GM10248 (cell line): Measurements from ENCODE around the gene USHBP1.

Experiments used
- CTCF ChIA-PET: fragments of 300-600 bp; sonication (Branson Sonifier 250); formaldehyde crosslinking; extraction: SDS; loops from one replicate; lab custom pipeline; 2021; ENCODE audit warnings: antibody characterized with exemption; lab: Yijun Ruan, JAX
- POLR2A ChIA-PET: fragments of 350-650 bp; sonication (Branson Sonifier 250); formaldehyde crosslinking; extraction: SDS; loops from one replicate; lab custom pipeline; 2020; ENCODE audit warnings: antibody characterized with exemption; lab: Yijun Ruan, JAX
- DNase-seq: peaks from one replicate; pipeline ENCODE4 v3.0.0; 2012; ENCODE audit errors: extremely low spot score
- CTCF ChIP-seq: IDR thresholded peaks from 2 replicates; pipeline ENCODE4 v1.5.1; 2012; ENCODE audit warnings: mild to moderate bottlenecking, low read depth; ENCODE audit errors: extremely low read depth, missing control alignments, control extremely low read depth

USHBP1 gene

GRCh38 chr19:17209126-17210036, 55.2 kb downstream of the USHBP1 start:
- ChIA-PET CTCF (interaction anchor here (1.1 kb wide), 1 partner anchor 26 kb away, joined by 6 read pairs; no protein-coding TSS in a partner anchor), POLR2A (interaction anchor here (0.6 kb wide), 2 partner anchors 17 to 128 kb away, joined by 6 to 9 read pairs; partner anchors contain the start of gene OCEL1)
- TF ChIP-seq CTCF, result no peak
- peak; percentile 76 for DNase-seq

- POLR2A ChIA-PET, result no interaction called here
- DNase-seq, result no peak
- CTCF ChIA-PET, result interaction anchor here (2.3 kb wide), 1 partner anchor 22 kb away, joined by 5 read pairs; no protein-coding TSS in a partner anchor
- no peak for TF ChIP-seq CTCF
These were observed 57.6 kb downstream of the USHBP1 start for GRCh38 chr19:17206736-17207581.

GRCh38 chr19:17205237-17206140, 59.1 kb downstream of the USHBP1 start:
- POLR2A ChIA-PET, result interaction anchor here (1.5 kb wide), 1 partner anchor 10 kb away, joined by 4 read pairs; the partner anchor contains the start of gene USE1
- peak; percentile 60 for DNase-seq
- CTCF ChIA-PET, result interaction anchor here (0.9 to 2.3 kb wide), 3 partner anchors 21 to 180 kb away, joined by 3 to 5 read pairs (median 4); no protein-coding TSS in a partner anchor
- peak; percentile 47 for TF ChIP-seq CTCF

- ChIA-PET POLR2A (no interaction called here), CTCF (no interaction called here)
- no peak for TF ChIP-seq CTCF
- DNase-seq, result no peak
These were observed 61.8 kb downstream of the USHBP1 start for GRCh38 chr19:17202713-17203112.

GRCh38 chr19:17202249-17202648, 62.3 kb downstream of the USHBP1 start:
- ChIA-PET POLR2A (no interaction called here), CTCF (no interaction called here)
- no peak for DNase-seq
- no peak for TF ChIP-seq CTCF
